Right renal cortex interstitium (tissue), 3 donors: ENCODE measurements around the gene C2CD3. TPM values are rescaled to one million over a fixed set of nuclear protein-coding genes. Genes with fewer than 3 reads are reported as not detected.
"Not testable (repeated sequence)": the region's sequence is repeated elsewhere in the genome, so short reads cannot be mapped to it uniquely, and the experiment has no call there.

ENCODE experiments used
- DNase-seq, 3 donors: peaks; one replicate each; pipeline ENCODE4 v3.0.0-alpha.2; 2013; ENCODE audit warnings: low read depth in 3 of 3, low spot score in 2 of 3
- polyA plus RNA-seq, 3 donors: library from polyadenylated mRNA; unstranded; fragments of 120-200 nt; gene quantifications; one replicate each; pipeline ENCODE4 v1.2.1, GENCODE V29; 2013; ENCODE audit not compliant: insufficient read length in 3 of 3

Gene C2CD3
- polyA plus RNA-seq, 3 donors: 20.5 to 24.3 (median 21.8) TPM

- no peak for DNase-seq
Measured at GRCh38 chr11:73990730-73991129, 180.1 kb downstream of the C2CD3 start.

- DNase-seq: no peak
Measured at GRCh38 chr11:73989156-73989555, 181.6 kb downstream of the C2CD3 start.

- no peak for DNase-seq
Measured at GRCh38 chr11:73988227-73988626, 182.6 kb downstream of the C2CD3 start.

GRCh38 chr11:73985661-73986060 is 185.1 kb downstream of the C2CD3 start:
- DNase-seq: not testable (repeated sequence)

GRCh38 chr11:73983741-73984538 is 186.9 kb downstream of the C2CD3 start:
- DNase-seq: no peak

- peak; percentile 65 to 77 (median 74) for DNase-seq
Measured at GRCh38 chr11:73982990-73983740, 187.6 kb downstream of the C2CD3 start.

- no peak for DNase-seq
Measured at GRCh38 chr11:73982595-73982989, 188.2 kb downstream of the C2CD3 start, which contains the start of gene UCP2. TSS of gene UCP2 (minus strand) at chr11:73982843. CDS start at chr11:73978378, 4,465 bp downstream.

- no peak for DNase-seq
Measured at GRCh38 chr11:73981051-73981805, 189.6 kb downstream of the C2CD3 start.

- DNase-seq: peak in 1 of 3 donors; percentile 43
Measured at GRCh38 chr11:73980001-73980961, 190.5 kb downstream of the C2CD3 start.

- no peak for DNase-seq
Measured at GRCh38 chr11:73978576-73979086, 192.2 kb downstream of the C2CD3 start.

GRCh38 chr11:73977856-73978519 is 192.8 kb downstream of the C2CD3 start:
- no peak for DNase-seq

GRCh38 chr11:73976451-73977151 is 194.2 kb downstream of the C2CD3 start:
- no peak for DNase-seq

GRCh38 chr11:73975479-73975757 is 195.4 kb downstream of the C2CD3 start:
- DNase-seq: no peak

- no peak for DNase-seq
Measured at GRCh38 chr11:73974604-73975478, 196.0 kb downstream of the C2CD3 start.

GRCh38 chr11:73972620-73973449 is 198.0 kb downstream of the C2CD3 start:
- no peak for DNase-seq

GRCh38 chr11:73972187-73972586 is 198.6 kb downstream of the C2CD3 start:
- no peak for DNase-seq

- no peak for DNase-seq
Measured at GRCh38 chr11:73971175-73971719, 199.6 kb downstream of the C2CD3 start.
